CD4-positive, alpha-beta T cell treated with Interferon alpha-2 for 1 hour (primary cell): ENCODE data around the gene USP32.

Experiments
- DNase-seq, 2 donors: peaks; one replicate each; pipeline ENCODE4 v3.0.0-alpha.2; 2020 to 2022

The USP32 gene

GRCh38 chr17:60170835-60171752 lies 220.8 kb downstream of the USP32 start:
- no peak for DNase-seq

DNA sequence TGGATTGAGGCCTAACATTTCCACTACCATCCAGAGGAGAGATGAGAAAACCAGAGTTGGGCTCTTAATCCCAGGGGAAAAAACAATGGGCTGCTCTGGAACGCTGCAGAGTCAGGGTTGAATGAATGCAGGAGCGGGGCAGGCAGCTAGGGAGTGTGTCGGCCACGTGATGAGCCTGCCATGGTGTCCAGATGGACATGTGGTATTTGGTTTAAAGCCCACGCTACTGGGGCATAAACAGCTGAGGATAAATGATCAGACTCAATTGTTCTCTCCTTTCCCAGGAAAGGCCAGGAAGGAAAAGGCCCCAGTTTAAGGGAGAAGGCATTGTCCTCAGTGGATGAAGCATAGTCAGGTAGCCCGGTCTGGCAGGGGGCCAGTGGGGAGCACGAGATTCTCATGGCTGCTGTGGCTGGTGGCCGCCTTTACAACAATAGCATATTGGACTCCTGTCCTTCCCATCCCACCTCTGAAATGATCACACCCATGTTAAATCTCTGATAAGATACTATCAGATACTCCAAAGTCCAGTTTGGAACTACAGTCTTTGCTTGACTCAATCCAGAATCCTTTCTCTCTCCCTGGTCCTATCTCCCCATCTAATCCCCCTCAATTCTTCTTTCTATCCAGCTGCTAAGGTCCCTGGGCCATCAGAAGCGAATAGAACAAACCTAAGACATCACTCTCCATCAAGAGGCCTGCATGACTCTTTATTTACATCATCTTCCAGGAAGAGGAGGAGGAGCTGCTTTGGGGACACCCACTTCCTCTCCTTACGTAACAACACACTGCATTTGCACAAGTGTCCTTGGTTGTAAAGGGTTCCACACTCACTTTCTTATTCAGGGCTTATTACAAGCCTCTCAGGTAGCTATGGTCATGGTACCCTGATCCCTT lies 221.8 kb downstream of the USP32 start:
- DNase-seq: peak; percentile 41 to 47

DNA sequence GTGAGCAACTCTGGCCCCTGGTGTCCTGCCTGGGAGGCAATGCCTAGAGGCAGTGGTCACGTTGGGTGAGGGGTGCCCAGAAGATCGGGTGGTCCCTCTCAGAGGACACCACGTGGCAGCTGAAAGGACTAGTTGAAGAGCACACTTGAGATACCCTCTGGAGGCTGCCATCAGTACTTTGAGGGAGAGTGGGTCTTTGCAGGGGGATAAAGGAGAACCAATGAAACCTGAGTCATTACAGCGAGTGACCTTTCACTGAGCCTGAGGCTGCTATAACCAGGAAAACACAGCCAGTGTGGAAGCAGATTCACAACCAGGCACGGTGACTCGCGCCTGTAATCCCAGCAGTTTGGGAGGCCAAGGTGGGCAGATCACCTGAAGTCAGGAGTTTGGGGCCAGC lies 223.3 kb downstream of the USP32 start:
- no peak for DNase-seq

DNA sequence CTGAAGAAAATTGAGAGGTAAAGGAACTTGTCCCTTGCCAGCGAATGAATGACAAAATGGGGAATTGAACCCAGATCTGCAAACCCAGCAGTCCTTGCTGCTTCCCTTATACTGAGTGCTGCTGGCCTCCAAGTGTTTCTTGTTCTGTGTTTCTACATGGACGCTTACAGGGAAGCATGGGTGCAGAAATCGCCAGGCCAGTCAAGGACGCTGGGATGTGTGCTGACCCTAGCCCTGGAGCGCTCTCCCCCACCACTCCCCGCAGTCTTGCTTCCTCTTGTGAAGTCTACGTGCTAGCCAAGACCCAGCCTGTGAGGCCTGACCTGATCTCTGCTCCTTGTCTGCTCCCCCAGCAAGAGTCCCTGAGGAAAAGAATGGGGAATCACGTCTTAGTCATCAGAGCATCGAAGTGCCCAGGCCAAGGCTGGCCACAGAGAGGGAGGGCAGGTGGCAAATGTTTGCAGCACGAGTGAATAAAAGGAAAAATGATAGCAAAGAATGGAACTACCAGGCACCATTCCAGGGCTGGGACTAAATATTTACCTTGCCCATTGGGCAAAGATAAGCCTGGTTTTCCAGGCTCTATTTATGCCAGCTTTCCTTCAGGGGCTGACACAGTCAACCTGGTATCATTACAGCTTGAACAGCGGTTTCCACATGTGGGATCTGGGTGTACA lies 224.7 kb downstream of the USP32 start:
- no peak for DNase-seq

DNA sequence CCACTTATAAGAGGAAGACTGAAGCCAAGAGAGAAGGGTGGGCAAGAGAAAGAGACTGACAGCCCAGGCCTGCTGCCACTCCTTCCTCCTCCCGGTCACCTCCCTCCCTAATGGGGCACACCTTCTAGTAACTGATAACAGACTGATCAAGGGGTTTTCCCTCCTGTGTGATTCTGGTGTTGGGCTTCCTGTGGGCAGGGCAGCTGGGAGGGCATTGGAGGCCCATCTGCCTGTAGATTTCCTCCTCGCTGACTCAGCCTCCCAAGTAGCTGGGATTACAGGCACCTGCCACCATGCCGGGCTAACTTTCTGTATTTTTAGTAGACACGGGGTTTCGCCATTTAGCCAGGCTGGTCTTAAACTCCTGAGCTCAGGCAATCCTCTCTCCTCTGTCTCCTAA lies 226.0 kb downstream of the USP32 start:
- DNase-seq: peak in 1 of 2 donors; percentile 9

GRCh38 chr17:60165223-60165622 lies 226.7 kb downstream of the USP32 start:
- DNase-seq: no peak

DNA sequence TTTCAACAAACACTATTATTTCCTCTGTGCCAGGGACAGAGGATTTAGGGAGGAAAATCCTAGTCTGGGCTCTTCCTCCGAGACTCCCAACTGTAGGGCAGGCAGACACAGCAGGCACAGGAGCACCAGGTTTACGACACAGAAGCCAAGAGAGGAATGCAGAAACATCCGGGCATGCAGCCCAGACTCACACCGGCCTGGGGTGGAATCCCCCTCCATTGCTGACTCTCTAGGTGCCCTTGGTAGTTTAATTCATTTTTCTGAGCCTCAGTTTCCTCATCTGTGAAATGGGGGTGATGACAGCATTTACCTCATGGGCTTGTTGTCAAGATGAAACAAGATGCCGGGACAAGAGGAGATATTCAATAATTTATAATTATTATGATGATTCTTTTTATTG lies 227.2 kb downstream of the USP32 start:
- no peak for DNase-seq

- no peak for DNase-seq
Observed at GRCh38 chr17:60164164-60164563, 227.8 kb downstream of the USP32 start.

DNA sequence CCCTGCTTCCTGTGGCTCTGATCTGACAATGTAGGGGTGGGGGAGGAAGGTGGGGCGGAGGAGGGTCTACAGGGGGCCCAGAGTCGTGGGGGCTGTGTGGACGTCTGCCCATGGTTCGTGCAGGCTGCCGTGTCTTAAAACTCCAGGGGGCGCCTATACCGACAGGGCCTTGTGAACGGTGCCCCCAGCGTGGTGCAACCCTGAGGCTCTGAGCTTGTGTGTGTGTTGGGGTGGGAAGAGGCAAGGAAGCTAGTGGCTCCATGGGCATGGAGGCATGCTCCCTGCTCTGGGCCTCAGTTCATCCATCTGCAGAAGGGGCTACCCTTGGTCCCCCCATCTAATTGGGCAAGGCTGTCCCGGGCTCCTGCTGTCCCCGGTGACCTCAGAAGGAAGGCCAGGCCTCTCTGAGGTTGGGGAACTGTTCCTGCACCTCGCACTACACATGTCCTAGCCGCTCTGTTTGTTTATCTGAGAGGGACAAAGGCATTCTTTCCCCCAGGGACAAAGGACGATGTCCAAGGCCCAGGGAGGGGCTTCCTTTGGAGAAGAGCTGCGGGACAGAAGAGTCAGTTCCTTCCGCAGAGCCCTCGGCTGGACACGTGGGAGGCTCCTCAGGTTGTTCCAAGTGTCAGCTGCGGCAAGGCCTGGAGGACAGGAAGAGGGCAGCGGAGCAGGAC lies 228.7 kb downstream of the USP32 start:
- DNase-seq: no peak

DNA sequence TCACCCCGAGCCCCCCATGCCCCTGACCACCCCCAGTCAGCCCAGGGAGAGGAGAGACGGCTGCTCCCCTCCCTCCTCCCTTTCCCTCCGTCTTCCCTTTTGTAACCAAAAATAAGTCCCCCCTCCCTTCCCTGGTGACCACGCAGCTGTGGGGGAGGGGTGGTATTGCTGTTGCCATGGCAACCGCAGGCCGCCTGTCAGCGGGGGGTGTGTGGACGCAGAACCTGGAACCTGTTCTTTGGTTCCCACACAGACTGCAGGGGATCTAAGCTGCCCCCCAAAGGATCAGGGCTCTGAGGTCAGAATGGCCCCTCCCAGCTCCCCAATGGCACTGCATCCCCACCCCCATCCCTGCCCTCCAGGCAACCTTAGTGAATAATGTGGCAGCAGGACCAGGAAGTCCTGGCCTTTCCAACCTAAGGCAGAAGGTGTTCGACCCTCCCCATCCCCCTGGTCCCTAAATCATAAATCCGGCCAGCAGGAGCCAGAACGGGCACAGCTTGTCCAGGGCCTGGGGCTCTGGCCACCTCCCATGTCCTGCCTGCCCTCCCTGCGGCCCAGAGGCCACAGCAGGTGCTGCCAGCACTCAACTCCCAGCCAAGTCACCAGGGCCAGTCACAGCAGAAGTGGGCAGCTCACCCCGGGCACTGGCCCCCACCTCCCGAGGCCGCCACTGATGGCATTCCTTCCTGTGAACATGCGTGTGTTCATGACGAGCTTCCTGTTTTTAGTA lies 230.2 kb downstream of the USP32 start:
- peak in 1 of 2 donors; percentile 13 for DNase-seq

DNA sequence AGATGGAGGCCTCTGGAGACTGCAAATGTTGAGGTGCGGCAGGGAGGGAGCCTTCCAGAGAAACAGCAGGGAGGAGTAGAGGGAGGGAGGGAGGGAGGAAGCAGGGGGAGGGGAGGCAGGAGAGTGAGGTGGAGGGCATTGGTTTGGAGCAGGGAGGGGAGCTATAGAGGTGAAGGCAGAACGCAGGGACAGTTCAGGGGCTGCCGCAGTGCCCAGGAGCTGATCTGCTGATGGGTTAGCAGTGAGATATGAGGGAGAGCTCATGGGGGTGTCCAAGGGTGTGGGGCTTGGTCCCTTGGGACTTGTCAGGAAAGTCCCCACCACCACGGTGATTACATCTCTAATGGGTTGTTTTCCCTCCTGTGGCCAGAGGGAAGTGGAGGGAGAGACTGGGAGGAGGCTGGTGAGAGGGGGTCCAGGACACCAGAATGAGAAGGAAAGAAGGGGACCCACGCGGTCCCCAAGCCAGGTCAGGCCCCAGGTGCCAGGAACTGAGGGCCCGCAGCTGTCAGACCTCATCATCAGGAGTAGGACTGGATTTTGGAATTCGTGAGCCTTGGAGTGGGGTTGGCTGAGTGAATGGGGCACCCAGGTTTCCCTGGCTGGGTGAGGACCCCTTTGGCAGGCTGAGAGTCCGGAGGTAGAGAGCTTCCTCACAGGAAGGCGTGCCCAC lies 231.0 kb downstream of the USP32 start:
- DNase-seq: no peak

- no peak for DNase-seq
Observed at GRCh38 chr17:60159479-60159866, 232.5 kb downstream of the USP32 start.

DNA sequence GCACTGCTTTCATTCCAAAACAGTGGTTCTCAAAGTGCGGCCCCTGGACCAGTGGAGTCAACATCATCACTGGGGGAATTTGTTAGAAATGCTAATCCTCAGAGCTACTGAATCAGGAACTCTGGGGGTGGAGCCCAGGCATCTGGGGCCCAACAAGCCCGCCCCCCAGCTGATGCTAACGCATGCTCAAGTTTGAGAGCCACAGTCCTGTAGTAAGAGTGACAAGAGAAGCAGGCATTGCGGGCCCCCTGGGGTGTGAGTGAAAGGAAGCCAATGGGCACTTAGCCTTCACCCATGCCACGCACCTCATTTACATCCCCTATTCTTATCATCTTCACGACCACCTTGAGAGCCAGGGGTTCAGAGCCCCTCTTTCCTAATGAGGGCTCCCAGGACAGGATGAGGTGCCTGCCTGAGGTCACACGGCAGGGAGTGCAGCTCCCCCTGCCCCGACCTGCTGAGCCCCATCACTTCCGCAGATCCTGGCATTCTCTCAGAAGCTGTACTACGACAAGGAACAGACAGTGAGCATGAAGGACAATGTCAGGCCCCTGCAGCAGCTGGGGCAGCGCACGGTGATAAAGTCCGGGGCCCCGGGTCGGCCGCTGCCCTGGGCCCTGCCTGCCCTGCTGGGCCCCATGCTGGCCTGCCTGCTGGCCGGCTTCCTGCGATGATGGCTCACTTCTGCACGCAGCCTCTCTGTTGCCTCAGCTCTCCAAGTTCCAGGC lies 233.0 kb downstream of the USP32 start:
- DNase-seq: no peak

- no peak for DNase-seq
Observed at GRCh38 chr17:60157487-60158040, 234.4 kb downstream of the USP32 start.

GRCh38 chr17:60156746-60157145 lies 235.2 kb downstream of the USP32 start:
- DNase-seq: no peak

GRCh38 chr17:60155815-60156214 lies 236.1 kb downstream of the USP32 start:
- no peak for DNase-seq

- no peak for DNase-seq
Observed at GRCh38 chr17:60155427-60155814, 236.5 kb downstream of the USP32 start.

DNA sequence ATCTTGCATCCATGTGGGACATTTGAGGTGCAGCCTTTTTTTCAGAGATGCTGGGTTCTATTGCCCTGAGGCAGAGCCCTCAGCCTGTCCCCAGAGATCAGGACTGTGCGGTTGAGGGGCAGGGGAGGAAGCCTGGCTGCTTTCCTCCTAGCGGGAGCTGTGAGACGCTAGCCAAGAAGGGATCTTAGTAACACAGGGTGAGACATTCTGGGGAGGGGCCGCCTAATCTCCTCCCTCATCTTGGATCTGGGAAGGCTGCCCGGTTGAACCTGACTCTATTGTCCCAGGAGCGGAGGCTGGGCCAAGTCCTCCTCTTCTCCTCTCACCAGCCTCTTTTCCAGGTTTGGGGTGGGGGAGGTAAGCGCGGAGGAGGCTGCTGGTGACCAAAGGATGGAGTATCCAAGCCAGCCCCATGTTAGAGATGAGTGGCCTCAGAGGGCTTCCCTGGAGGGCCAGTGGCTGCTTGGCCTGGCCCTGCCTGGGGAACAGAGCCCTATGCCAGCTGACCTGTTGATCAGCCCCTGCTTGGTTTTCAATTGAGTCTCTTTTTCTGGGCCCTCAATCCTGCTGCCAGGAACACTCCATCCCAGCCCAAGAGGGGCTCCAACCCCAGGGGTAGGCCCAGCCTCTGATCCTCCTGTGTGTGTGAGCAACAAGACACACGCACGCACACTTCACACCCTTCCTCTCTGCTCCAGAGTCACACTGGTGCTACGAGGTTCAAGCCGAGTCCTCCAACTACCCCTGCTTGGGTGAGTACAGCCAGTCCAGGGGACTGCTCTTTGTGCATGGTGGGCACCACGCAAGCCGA lies 237.1 kb downstream of the USP32 start:
- no peak for DNase-seq
